NCI-H1694 treated with DMSO at 0.1 percent for 48 hours (cell line): Measurements from ENCODE around the gene WASL.

Experiments used
- DNase-seq: peaks from one replicate; lab custom pipeline; 2025; lab: John Stamatoyannopoulos, UW

WASL gene

GRCh38 chr7:123690550-123690949 is 58.3 kb downstream of the WASL start:
- DNase-seq = no peak

GRCh38 chr7:123689250-123689649 is 59.6 kb downstream of the WASL start:
- DNase-seq = no peak

GRCh38 chr7:123687727-123688126 is 61.1 kb downstream of the WASL start:
- no peak for DNase-seq

- DNase-seq = no peak
Measured at GRCh38 chr7:123687161-123687560, 61.6 kb downstream of the WASL start.

- DNase-seq = peak; percentile 35
Measured at GRCh38 chr7:123682690-123683089, 66.1 kb downstream of the WASL start.

GRCh38 chr7:123681561-123681960 is 67.2 kb downstream of the WASL start:
- DNase-seq = no peak

GRCh38 chr7:123680580-123680979 is 68.2 kb downstream of the WASL start:
- no peak for DNase-seq

GRCh38 chr7:123679614-123680013 is 69.2 kb downstream of the WASL start:
- no peak for DNase-seq

- DNase-seq = no peak
Measured at GRCh38 chr7:123677061-123677715, 71.6 kb downstream of the WASL start.

GRCh38 chr7:123675181-123675473 is 73.7 kb downstream of the WASL start:
- no peak for DNase-seq

GRCh38 chr7:123674399-123675180 is 74.2 kb downstream of the WASL start:
- DNase-seq = no peak

GRCh38 chr7:123673752-123674398 is 74.9 kb downstream of the WASL start:
- no peak for DNase-seq

GRCh38 chr7:123673137-123673732 is 75.6 kb downstream of the WASL start:
- DNase-seq = no peak

- no peak for DNase-seq
Measured at GRCh38 chr7:123669485-123669884, 79.3 kb downstream of the WASL start.

- no peak for DNase-seq
Measured at GRCh38 chr7:123666492-123666891, 82.3 kb downstream of the WASL start.

GRCh38 chr7:123665896-123666295 is 82.9 kb downstream of the WASL start:
- DNase-seq = no peak

GRCh38 chr7:123665157-123665556 is 83.6 kb downstream of the WASL start:
- no peak for DNase-seq

GRCh38 chr7:123663200-123663599 is 85.6 kb downstream of the WASL start:
- no peak for DNase-seq

- DNase-seq = no peak
Measured at GRCh38 chr7:123662755-123663154, 86.0 kb downstream of the WASL start.

- DNase-seq = no peak
Measured at GRCh38 chr7:123662293-123662692, 86.5 kb downstream of the WASL start.

GRCh38 chr7:123661765-123662164 is 87.0 kb downstream of the WASL start:
- DNase-seq = no peak

- DNase-seq = no peak
Measured at GRCh38 chr7:123660514-123661354, 88.1 kb downstream of the WASL start.
